Hepatic stellate cell (primary cell): ENCODE results near the gene ATP1A4.
A peak's percentile ranks its signal among the peaks of the same experiment; 100 is the strongest.
"Not testable (repeated sequence)": the region's sequence is repeated elsewhere in the genome, so short reads cannot be mapped to it uniquely, and the experiment has no call there.

ENCODE experiments used
- DNase-seq: peaks from one replicate; pipeline ENCODE4 v3.0.0; 2011; ENCODE audit warnings: low spot score

Gene ATP1A4

DNA sequence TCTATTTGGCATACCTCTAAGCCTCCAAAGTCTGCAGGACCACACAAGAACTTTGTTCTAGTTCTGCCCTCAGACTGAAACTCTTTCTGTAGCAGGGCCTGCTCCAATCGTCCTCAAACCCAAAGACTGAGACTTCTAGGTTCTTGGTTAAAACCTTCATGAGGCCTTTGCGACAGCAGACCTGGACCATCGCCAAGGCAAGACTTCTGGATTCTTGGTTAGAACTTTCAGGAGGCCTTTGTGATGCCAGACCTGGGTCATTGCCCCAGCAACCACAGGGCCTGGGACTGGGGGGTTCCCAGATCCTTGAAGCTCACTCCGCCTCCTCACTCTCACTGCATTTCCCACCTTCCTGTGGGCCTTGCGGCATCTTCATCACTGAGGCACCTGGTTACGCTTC is at the start of gene ATP1A4:
TSS of gene ATP1A4 (plus strand) at position 301 of the 400 bp plus-strand sequence. CDS start 438 bp downstream, outside the sequence.
- no peak for DNase-seq

DNA sequence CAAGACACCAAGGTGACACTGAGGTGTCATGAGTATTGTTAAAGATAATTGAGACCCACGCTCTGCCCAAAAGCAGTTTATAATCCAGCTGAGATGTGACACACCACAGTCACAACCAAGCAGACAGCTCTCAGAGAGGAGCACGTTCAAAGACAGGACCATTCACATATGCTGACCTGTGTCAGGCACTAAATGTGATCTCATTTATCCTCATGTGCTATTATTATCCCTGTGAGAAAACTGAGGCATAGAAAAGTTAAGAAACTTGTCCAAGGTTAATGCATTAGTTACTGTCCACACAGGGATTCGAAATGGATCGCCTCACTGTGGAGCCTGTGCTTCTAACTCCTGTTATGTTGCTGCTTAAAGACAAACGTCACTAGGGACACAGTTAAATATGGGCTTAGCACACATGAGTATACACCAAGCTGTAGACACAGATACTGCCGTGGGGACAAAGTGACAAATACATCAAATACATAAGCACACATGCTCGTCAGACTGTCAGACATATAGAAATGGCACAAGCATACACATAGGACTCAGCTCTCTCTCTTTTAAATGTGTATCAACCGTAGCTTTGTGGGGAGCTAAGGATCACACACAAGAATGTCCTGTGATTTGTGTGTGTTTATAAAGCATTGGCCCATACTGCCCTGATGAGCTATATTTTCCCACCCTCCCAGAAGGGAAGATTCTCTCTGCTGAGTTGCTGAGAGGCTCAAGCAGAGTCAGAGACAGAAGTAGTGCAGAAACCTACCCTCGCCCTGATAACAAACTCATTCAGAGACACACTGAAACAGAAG is 49.5 kb upstream of the ATP1A4 start:
- no peak for DNase-seq

DNA sequence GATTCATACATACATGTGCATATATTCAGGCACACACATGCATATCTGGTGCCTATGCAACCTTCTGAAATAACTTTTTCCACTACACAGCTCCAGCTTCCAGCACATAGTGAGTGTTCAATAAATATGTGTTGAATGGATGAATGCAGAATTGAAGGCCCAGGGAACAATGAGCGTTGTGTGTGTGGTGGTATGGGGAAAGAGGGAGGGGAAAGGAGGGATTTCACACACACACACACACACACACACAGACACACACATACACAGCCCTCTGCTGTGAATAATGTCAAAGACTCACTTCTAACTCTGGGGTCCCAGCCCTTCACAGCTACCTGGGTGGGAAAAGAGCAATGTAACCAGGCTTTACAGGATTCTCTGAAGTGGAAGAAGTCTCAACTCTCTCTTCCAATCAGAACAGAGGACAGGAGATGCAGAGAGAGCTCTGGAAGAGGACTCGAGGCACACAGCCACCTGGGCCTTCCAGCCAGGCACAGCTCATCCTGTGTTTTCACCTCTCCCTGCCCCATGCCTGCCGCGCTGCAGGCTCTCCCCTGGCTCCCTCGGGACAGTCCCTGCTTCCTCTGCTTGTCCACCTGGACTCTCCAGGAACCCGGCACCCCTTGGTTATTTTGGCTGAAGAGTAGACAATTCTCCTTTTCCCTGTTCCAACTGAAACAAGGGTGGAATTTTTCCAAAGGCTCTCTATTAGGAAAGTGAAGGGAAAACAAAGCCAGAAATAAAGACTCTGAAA is 47.6 kb upstream of the ATP1A4 start:
- no peak for DNase-seq

GRCh38 chr1:160104486-160104885 is 46.9 kb upstream of the ATP1A4 start:
- no peak for DNase-seq

GRCh38 chr1:160105155-160105554 is 46.2 kb upstream of the ATP1A4 start:
- DNase-seq = no peak

DNA sequence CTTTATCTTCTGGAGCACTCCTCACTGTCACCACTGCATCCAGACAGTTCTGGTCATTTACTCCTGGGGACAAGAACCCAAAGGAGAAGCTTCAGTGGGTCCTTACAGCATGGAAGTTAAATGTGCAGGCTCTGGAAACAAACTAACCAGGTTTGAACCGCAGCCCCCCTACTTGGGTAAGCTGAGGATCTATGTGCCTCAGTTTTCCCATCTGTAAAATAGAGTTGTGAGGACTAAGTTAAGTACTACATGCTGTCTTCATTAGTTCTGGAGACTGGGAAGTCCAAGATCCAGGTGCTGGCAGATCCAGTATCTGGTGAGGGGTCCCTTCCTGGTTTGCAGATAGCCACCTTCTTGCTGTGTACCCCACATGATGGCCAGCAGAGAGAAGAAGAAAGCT is 43.9 kb upstream of the ATP1A4 start:
- DNase-seq = no peak

DNA sequence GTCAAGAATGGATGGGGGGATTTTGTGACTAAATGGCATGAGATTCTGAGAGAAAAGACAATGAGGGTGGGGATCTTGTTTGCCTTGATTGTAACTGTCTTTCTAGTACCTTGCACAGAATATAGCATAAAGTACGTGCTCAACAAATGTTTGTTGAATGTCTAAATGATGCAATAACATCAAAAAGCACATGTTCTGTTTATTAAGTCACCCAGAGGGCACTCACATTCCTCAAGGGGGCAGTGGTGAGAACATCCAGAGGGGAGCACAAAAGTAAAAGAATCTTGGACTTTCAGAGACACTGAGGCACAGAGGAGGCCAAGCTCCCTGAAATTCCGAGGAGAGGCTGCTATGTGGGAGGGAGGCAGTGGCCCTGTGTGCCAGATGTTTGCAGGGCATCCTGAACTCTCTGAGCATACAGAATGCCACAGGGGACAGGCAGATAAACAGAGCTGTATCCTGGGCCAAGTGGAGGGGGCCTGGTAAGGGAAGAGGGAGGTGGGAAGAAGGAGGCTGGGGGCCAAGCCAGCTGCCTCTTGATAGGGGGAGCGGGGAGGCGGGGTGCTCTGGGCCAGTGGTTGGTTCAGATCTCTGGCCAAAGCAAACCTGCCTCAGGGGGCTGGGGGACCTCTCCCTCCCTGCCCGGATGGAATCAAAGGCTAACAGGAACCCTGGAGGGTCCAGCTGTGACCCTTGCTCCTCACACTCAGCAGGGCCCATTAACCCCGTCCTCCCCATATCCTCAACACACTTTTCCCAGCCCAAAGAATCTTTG is 42.3 kb upstream of the ATP1A4 start:
- peak; percentile 59 for DNase-seq

GRCh38 chr1:160109686-160110085 is 41.7 kb upstream of the ATP1A4 start:
- DNase-seq = no peak

GRCh38 chr1:160111462-160111861 is 39.9 kb upstream of the ATP1A4 start:
- DNase-seq = not testable (repeated sequence)

GRCh38 chr1:160112357-160112756 is 39.0 kb upstream of the ATP1A4 start:
- DNase-seq = no peak

DNA sequence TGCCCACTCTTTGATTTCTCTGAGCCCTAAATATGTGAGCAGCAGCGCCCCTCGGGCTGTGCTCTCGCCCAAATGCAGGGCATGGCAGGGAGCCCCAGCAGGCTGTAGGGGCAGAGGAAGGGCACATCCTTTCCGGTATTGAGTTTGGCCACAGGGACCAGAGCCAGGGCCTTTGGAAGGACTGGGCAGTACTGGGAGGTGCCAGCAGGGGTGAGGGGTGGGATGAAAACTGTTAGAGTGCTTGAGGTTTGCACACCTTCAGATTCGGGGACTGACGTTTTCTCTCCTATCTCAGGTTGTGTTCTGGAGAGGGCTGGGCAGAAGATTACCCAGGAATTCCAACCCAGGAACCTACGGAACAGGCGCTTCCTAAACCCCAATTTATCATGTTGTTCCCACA is 38.0 kb upstream of the ATP1A4 start:
- no peak for DNase-seq

GRCh38 chr1:160114085-160114484 is 37.3 kb upstream of the ATP1A4 start:
- DNase-seq = no peak

DNA sequence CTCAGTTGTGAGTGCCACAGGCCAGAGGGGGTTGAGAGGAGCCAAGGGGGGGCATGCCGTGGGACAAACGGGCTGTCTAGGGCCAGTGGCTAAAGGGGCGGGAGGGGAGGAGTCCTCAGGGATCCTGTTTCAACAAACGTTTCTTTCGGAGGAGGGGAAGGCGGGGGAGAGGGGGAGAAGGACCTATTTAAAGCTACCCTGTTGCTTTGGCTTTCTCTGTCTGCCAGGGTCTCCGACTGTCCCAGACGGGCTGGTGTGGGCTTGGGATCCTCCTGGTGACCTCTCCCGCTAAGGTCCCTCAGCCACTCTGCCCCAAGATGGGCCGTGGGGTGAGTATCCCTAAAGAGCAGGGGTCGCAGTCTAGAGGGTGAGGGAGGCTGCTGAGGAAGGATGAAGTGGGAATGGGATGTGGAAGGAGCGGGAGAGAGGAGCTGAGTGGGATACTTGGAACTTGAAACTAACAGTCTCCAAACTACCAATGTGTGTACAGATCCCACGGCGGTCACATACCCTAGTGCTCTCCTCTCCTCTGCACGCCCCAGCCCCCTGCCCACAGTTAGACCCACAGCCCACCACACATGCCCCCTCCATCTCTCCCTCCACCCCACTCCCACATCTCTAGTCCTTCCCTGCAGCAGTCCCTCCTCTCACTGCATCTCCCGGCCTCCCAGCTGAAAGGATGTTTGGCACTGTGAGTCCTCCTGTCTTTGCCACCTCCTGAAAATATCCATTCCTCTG is 35.7 kb upstream of the ATP1A4 start, which contains the start of gene ATP1A2:
TSS of gene ATP1A2 (plus strand) at position 215 of the 738 bp plus-strand sequence. CDS start at position 318, 103 bp downstream.
- no peak for DNase-seq

- no peak for DNase-seq
These were observed 34.9 kb upstream of the ATP1A4 start for GRCh38 chr1:160116283-160117147.

GRCh38 chr1:160117300-160117699 is 34.1 kb upstream of the ATP1A4 start:
- DNase-seq = no peak

DNA sequence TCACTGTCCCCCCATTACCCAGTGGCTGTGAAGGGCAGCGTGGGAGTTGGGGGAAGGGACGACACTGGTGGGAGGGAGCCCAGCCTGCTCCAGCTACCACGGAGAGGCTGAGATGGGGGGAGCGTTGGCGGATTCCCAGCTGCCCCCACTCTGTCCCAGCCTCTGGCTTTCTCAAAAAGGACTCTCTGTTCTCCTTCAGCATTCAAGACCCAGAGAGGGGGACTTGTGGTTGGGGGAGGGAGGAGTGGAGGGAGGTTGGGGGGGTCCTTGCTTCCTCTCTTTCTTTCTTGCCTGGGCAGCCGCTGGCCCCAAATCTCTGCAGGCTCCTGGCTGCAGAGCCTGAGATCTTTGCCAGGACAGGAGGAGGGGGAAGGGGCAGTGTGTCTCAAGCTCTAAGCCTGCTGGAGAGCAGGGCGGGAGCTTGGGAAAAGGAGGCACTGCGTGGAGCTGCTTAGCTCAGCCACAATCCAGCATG is 33.7 kb upstream of the ATP1A4 start:
- DNase-seq = no peak

DNA sequence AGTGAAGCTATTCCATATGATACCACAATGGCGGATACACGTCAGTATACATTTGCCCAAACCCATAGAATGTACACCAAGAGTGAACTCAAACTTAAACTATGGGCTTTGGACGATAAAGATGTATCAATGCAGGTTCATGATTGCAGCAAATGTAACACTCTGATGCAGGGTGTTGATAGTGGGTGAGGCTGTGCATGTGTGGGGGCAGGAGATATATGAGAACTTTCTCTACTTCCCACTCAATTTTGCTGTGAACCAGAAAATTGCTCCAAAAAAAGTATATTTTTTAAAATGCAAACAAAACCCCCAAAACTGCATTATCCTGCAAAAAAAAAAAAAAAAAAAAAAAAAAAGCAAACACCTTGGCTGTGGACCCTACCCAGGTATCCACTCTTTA is 32.5 kb upstream of the ATP1A4 start:
- no peak for DNase-seq

DNA sequence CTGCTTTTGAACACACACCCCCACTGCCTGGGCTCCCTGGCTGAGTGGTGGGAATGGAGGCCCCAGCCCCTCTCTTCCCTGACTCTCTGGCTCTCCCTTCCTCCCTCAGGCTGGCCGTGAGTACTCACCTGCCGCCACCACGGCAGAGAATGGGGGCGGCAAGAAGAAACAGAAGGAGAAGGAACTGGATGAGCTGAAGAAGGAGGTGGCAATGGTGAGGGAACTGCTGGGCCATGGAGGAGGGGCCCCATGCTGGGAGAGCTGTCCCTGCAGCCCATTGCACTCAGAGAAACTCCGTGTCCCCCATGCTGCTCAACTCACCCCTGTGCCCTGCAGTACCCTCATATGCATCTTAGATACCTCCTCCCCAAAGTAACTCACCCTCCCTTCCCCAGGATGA is 30.6 kb upstream of the ATP1A4 start:
- DNase-seq = no peak

DNA sequence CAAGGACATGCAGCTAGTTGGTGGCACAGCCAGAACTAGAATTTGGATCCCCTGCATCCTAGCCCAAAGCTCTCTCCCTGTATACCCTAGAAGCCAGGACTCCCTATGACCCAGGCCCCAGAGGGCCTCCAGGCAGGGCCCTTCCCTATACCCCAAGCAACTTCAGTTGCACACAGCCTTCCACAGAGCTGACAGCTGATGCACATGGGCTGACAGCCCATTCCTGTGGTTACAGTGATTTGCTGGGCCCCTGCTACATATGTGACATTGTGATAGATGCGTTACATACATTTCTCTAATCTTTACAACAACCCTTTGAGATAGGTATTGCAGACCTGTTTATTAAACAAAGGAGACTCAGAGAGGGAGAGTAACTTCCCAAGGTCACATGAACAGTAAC is 30.0 kb upstream of the ATP1A4 start:
- no peak for DNase-seq

DNA sequence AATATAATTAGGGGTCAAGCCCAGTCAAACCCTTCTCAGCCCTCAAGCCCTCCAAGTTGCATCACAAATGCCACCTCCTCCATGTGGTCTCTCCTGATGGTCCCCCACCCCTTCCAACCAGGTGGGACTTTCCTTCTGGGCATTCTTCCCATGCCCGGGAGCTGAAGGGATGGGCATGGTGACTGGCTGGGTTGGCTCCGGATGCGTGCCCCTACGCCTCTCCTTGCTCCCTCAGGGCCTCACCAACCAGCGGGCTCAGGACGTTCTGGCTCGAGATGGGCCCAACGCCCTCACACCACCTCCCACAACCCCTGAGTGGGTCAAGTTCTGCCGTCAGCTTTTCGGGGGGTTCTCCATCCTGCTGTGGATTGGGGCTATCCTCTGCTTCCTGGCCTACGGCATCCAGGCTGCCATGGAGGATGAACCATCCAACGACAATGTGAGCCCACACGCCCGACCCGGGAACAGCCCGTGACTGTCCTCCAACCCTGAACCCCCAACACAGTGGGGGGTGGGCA is 28.4 kb upstream of the ATP1A4 start:
- DNase-seq = no peak
